K562 (cell line): Measurements from ENCODE around the gene PPARD. TPM values are rescaled to one million over a fixed set of nuclear protein-coding genes. Genes with fewer than 3 reads are reported as not detected.
A peak's percentile ranks its signal among the peaks of the same experiment; 100 is the strongest.

Experiments
- CREBBP ChIP-seq: IDR thresholded peaks from one replicate; pipeline ENCODE4 v1.6.1; 2012; ENCODE audit warnings: low read depth, mild to moderate bottlenecking, control low read depth, inconsistent platforms, low read length
- FOXM1 ChIP-seq, 2 experiments: fragments of 450-650 bp in 1 of 2; sonication (generic) in 1 of 2; formaldehyde crosslinking in 1 of 2; IDR thresholded peaks; 2 replicates each; pipeline versions ENCODE4 v1.6.1 to v1.9.0; 2017 to 2022; ENCODE audit warnings: low read depth in 2 of 2, mild to moderate bottlenecking in 2 of 2, missing genetic modification reagents in 1 of 2, moderate library complexity in 1 of 2
- MEF2A ChIP-seq: IDR thresholded peaks from 2 replicates; pipeline ENCODE4 v1.6.1; 2011; ENCODE audit warnings: low read depth, mild to moderate bottlenecking, low read length, moderate library complexity; ENCODE audit not compliant: control insufficient read depth
- NFIC ChIP-seq: fragments of 450-650 bp; IDR thresholded peaks from 2 replicates; pipeline ENCODE4 v1.6.1; 2017; ENCODE audit warnings: mild to moderate bottlenecking, inconsistent platforms
- NFIX ChIP-seq: fragments of 250-450 bp; sonication (Bioruptor Pico); IDR thresholded peaks from 2 replicates; pipeline ENCODE4 v1.4.0; 2020; ENCODE audit warnings: low read depth, mild to moderate bottlenecking, moderate library complexity
- POLR2A ChIP-seq: fragments of 450-650 bp; conservative IDR thresholded peaks from 2 replicates; pipeline ENCODE4 v1.6.1; 2016
- RBM14 ChIP-seq: fragments of 200-400 bp; formaldehyde crosslinking; IDR thresholded peaks from 2 replicates; pipeline ENCODE4 v1.6.1; 2018; ENCODE audit warnings: low read depth, mild to moderate bottlenecking, low read length, moderate library complexity, borderline replicate concordance; ENCODE audit not compliant: insufficient read depth
- RBM22 ChIP-seq: fragments of 200-400 bp; formaldehyde crosslinking; IDR thresholded peaks from 2 replicates; pipeline ENCODE4 v1.6.1; 2018; ENCODE audit warnings: low read length, low read depth; ENCODE audit not compliant: poor library complexity, severe bottlenecking
- TCF7 ChIP-seq: sonication (generic); IDR thresholded peaks from 2 replicates; pipeline ENCODE4 v1.6.1; 2016; ENCODE audit warnings: antibody characterized with exemption, borderline replicate concordance
- ZBTB9 ChIP-seq: fragments of 450-650 bp; formaldehyde crosslinking; IDR thresholded peaks from 2 replicates; pipeline ENCODE4 v1.4.0; 2020; ENCODE audit warnings: mild to moderate bottlenecking, moderate library complexity
- ZNF253 ChIP-seq: fragments of 250-450 bp; sonication (Bioruptor Pico); conservative IDR thresholded peaks from 2 replicates; pipeline ENCODE4 v1.6.1; 2021; ENCODE audit warnings: mild to moderate bottlenecking
- ZNF778 ChIP-seq: fragments of 450-650 bp; formaldehyde crosslinking; IDR thresholded peaks from 2 replicates; pipeline ENCODE4 v1.4.0; 2020; ENCODE audit warnings: mild to moderate bottlenecking, moderate library complexity
- ZNF785 ChIP-seq: fragments of 250-450 bp; sonication (Bioruptor Pico); IDR thresholded peaks from 2 replicates; pipeline ENCODE4 v1.4.0; 2020; ENCODE audit warnings: mild to moderate bottlenecking
- polyA plus RNA-seq, 8 experiments: library from polyadenylated mRNA; depleted of rRNA in 4 of 8; stranded (reverse) in 5 of 8; unstranded in 3 of 8; fragments of >200 nt; fragmentation: Nextera tagmentation in 2 of 8; fragmentation: Illumina TruSeq in 1 of 8; extraction: Ambion mirVana in 2 of 8; extraction: Trizol in 1 of 8; gene quantifications; 2 replicates each; pipeline versions ENCODE4 v1.2.1 to v1.2.3, GENCODE V29; 2011 to 2014; ENCODE audit warnings: inconsistent platforms in 1 of 8, missing spikeins in 1 of 8
- total RNA-seq, 7 experiments: library from RNA; depleted of rRNA in 6 of 7; stranded (reverse); fragments of >200 nt in 6 of 7; fragmentation: Illumina TruSeq in 2 of 7; extraction: Trizol in 2 of 7; gene quantifications; 2 replicates each; pipeline versions ENCODE4 v1.2.1 to v1.2.3, GENCODE V29; 2011 to 2021; ENCODE audit warnings: low replicate concordance in 1 of 7
- TF ChIP-seq, protein P1 (sequence below): fragments of 450-650 bp; conservative IDR thresholded peaks from 2 replicates; pipeline ENCODE4 v1.6.1; 2016; ENCODE audit warnings: missing genetic modification characterization, low read depth, mild to moderate bottlenecking, missing compliant biosample characterization, moderate library complexity
- TF ChIP-seq, protein P2 (sequence below): fragments of 250-450 bp; sonication (Bioruptor Pico); IDR thresholded peaks from 2 replicates; pipeline ENCODE4 v1.5.0; 2020; ENCODE audit warnings: mild to moderate bottlenecking, borderline replicate concordance
- TF ChIP-seq, protein P3 (sequence below), 3 experiments: IDR thresholded peaks in 2 of 3; conservative IDR thresholded peaks in 1 of 3; 2 replicates each; pipeline ENCODE4 v1.5.1; 2011 to 2012; ENCODE audit warnings: low read length in 3 of 3, mild to moderate bottlenecking in 3 of 3, control low read depth in 2 of 3, improper control_type of control experiment in 1 of 3, inconsistent platforms in 1 of 3, low read depth in 1 of 3, mixed read lengths in 1 of 3, moderate library complexity in 1 of 3; ENCODE audit not compliant: insufficient read depth in 2 of 3

Gene PPARD
- total and polyA plus RNA-seq, 9 of the 15 experiments (the other 6 are each of a cell fraction or from before 2014, with no cell fraction given): 0.14 to 13.2 (median 3.8) TPM

GRCh38 chr6:35469751-35470662, 127.6 kb downstream of the PPARD start (continued):
- TF ChIP-seq ZNF778 (CRISPR knock-in tag): no peak
- no peak for TF ChIP-seq RBM22
- TF ChIP-seq ZNF253: 0 out of 2 replicates have a peak, but pooled peaks have one; percentile 57
- no peak for TF ChIP-seq MEF2A
- TF ChIP-seq CREBBP: no peak
- TF ChIP-seq NFIX (CRISPR knock-in tag): peak; percentile 15; the same call in 1 of the 2 replicates
- TF ChIP-seq, protein P1, sequence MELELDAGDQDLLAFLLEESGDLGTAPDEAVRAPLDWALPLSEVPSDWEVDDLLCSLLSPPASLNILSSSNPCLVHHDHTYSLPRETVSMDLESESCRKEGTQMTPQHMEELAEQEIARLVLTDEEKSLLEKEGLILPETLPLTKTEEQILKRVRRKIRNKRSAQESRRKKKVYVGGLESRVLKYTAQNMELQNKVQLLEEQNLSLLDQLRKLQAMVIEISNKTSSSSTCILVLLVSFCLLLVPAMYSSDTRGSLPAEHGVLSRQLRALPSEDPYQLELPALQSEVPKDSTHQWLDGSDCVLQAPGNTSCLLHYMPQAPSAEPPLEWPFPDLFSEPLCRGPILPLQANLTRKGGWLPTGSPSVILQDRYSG (tag): no peak
- no peak for TF ChIP-seq RBM14
- TF ChIP-seq, protein P2, sequence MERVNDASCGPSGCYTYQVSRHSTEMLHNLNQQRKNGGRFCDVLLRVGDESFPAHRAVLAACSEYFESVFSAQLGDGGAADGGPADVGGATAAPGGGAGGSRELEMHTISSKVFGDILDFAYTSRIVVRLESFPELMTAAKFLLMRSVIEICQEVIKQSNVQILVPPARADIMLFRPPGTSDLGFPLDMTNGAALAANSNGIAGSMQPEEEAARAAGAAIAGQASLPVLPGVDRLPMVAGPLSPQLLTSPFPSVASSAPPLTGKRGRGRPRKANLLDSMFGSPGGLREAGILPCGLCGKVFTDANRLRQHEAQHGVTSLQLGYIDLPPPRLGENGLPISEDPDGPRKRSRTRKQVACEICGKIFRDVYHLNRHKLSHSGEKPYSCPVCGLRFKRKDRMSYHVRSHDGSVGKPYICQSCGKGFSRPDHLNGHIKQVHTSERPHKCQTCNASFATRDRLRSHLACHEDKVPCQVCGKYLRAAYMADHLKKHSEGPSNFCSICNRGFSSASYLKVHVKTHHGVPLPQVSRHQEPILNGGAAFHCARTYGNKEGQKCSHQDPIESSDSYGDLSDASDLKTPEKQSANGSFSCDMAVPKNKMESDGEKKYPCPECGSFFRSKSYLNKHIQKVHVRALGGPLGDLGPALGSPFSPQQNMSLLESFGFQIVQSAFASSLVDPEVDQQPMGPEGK: no peak
- no peak for TF ChIP-seq ZBTB9 (CRISPR knock-in tag)
- TF ChIP-seq, protein P3, sequence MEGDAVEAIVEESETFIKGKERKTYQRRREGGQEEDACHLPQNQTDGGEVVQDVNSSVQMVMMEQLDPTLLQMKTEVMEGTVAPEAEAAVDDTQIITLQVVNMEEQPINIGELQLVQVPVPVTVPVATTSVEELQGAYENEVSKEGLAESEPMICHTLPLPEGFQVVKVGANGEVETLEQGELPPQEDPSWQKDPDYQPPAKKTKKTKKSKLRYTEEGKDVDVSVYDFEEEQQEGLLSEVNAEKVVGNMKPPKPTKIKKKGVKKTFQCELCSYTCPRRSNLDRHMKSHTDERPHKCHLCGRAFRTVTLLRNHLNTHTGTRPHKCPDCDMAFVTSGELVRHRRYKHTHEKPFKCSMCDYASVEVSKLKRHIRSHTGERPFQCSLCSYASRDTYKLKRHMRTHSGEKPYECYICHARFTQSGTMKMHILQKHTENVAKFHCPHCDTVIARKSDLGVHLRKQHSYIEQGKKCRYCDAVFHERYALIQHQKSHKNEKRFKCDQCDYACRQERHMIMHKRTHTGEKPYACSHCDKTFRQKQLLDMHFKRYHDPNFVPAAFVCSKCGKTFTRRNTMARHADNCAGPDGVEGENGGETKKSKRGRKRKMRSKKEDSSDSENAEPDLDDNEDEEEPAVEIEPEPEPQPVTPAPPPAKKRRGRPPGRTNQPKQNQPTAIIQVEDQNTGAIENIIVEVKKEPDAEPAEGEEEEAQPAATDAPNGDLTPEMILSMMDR (IDR thresholded peaks at IDR 0.05 in 2 of 3, conservative IDR thresholded peaks at IDR 0.05 in 1 of 3; ENCODE audit: insufficient read depth in 2 of 3, low read depth in 1 of 3, low read length in 3 of 3): no peak
- no peak for TF ChIP-seq TCF7
- TF ChIP-seq FOXM1 (IDR thresholded peaks at IDR 0.05; ENCODE audit: low read depth): no peak
- peak; percentile 58; the same call in 1 of the 2 replicates for TF ChIP-seq FOXM1 (CRISPR knock-in tag; IDR thresholded peaks at IDR 0.05; ENCODE audit: low read depth)
- peak; percentile 98 for TF ChIP-seq NFIC
- peak; percentile 8 for TF ChIP-seq POLR2A
- no peak for TF ChIP-seq ZNF785 (CRISPR knock-in tag)
